ENCODE measurements around the gene TALDO1. TPM values are rescaled to one million over a fixed set of nuclear protein-coding genes. Genes with fewer than 3 reads are reported as not detected.

TALDO1 gene
- total RNA-seq, 6 donors from 2014 or later, result 163 to 313 (median 217) TPM

GRCh38 chr11:704228-704674 lies 43.0 kb upstream of the TALDO1 start:
- no peak overlapping the region for H3K4me3 ChIP-seq
- DNase-seq, result no peak
- no peak for TF ChIP-seq POLR2A (IDR thresholded peaks at IDR 0.05)
- no peak for TF ChIP-seq CTCF (IDR thresholded peaks at IDR 0.05)
- no peak for TF ChIP-seq EP300 (IDR thresholded peaks at IDR 0.05)
- TF ChIP-seq POLR2AphosphoS5 (IDR thresholded peaks at IDR 0.05), result no peak

GRCh38 chr11:704781-705645 lies 42.3 kb upstream of the TALDO1 start:
- H3K4me3 ChIP-seq, result peak overlapping the region in 3 of 4 donors; percentile 60 to 62 (median 61)
- peak; percentile 84 to 92 for DNase-seq

More at GRCh38 chr11:704228-704674, 43.0 kb upstream of the TALDO1 start:
- H3K27ac ChIP-seq, result peak overlapping the region; percentile 75 to 86 (median 81)
- 88 to 90% methylated on average over 7 to 11 of the region's 18 CpGs for WGBS, 2 donors
- H3K9me3 ChIP-seq, result no peaks in the 10 kb centered on the region
- peaks cover 0 to 17% (median 12%) of the 10 kb centered on the region in 4 donors for H3K36me3 ChIP-seq
- peaks cover 36 to 67% (median 52%) of the 10 kb centered on the region in 4 donors for H3K4me1 ChIP-seq
- H3K27me3 ChIP-seq, result peaks cover 0 to 20% (median 10%) of the 10 kb centered on the region in 4 donors
- no peak for ATAC-seq (ENCODE audit: low FRiP score in 2 of 2)

GRCh38 chr11:705646-706438 lies 41.4 kb upstream of the TALDO1 start, which contains the start of gene EPS8L2:
Gene EPS8L2, plus strand, starts transcription at chr11:706231. Its CDS starts 3,177 bp downstream, at chr11:709408.
- DNase-seq (peak; percentile 75 to 94), ATAC-seq (ENCODE audit: low FRiP score in 2 of 2) (peak; percentile 0 to 20)
- TF ChIP-seq CTCF (IDR thresholded peaks at IDR 0.05) (no peak), POLR2A (IDR thresholded peaks at IDR 0.05) (peak in 1 of 4 donors; percentile 44)
- Histone ChIP-seq H3K9me3 (no peaks in the 10 kb centered on the region), H3K36me3 (peaks cover 0 to 10% (median 8%) of the 10 kb centered on the region in 4 donors), H3K4me3 (peak within 1 kb of the TSS; percentile 38 to 62 (median 60)), H3K4me1 (peaks cover 36 to 80% (median 58%) of the 10 kb centered on the region in 4 donors), H3K27ac (peak within 1 kb of the TSS; percentile 75 to 86 (median 81)), H3K27me3 (peaks cover 0 to 20% (median 10%) of the 10 kb centered on the region in 4 donors)
- 7 to 16% methylated on average over 3 to 8 of the region's 90 CpGs for WGBS, 2 donors

More at GRCh38 chr11:704781-705645, 42.3 kb upstream of the TALDO1 start:
- peak overlapping the region; percentile 75 to 86 (median 81) for H3K27ac ChIP-seq
- peaks cover 0 to 20% (median 10%) of the 10 kb centered on the region in 4 donors for H3K27me3 ChIP-seq
- TF ChIP-seq POLR2A (IDR thresholded peaks at IDR 0.05) (peak in 3 of 4 donors; percentile 27 to 44 (median 34)), POLR2AphosphoS5 (IDR thresholded peaks at IDR 0.05) (no peak), EP300 (IDR thresholded peaks at IDR 0.05) (no peak), CTCF (IDR thresholded peaks at IDR 0.05) (no peak)
- no peaks in the 10 kb centered on the region for H3K9me3 ChIP-seq
- WGBS, 2 donors, result 64 to 74% methylated on average over 10 to 25 of the region's 27 CpGs
- ATAC-seq (ENCODE audit: low FRiP score in 2 of 2), result peak; percentile 36 to 81
- peaks cover 36 to 72% (median 57%) of the 10 kb centered on the region in 4 donors for H3K4me1 ChIP-seq
- peaks cover 0 to 15% (median 12%) of the 10 kb centered on the region in 4 donors for H3K36me3 ChIP-seq

- Histone ChIP-seq H3K9me3 (no peaks in the 10 kb centered on the region), H3K4me3 (peak overlapping the region; percentile 38 to 62 (median 60)), H3K36me3 (peaks cover 0 to 10% (median 7%) of the 10 kb centered on the region in 4 donors), H3K4me1 (peaks cover 36 to 83% (median 58%) of the 10 kb centered on the region in 4 donors), H3K27me3 (peaks cover 0 to 20% (median 10%) of the 10 kb centered on the region in 4 donors), H3K27ac (peak overlapping the region; percentile 75 to 86 (median 81))
- WGBS, 2 donors, result 3% methylated on average over 17 of the region's 22 CpGs; no CpG with 5 or more reads in 1 of the 2 donors
- ATAC-seq (ENCODE audit: low FRiP score in 2 of 2) (peak in 1 of 2 donors; percentile 54), DNase-seq (peak in 1 of 2 donors; percentile 36)
- TF ChIP-seq POLR2AphosphoS5 (IDR thresholded peaks at IDR 0.05) (no peak), CTCF (IDR thresholded peaks at IDR 0.05) (no peak), EP300 (IDR thresholded peaks at IDR 0.05) (no peak), POLR2A (IDR thresholded peaks at IDR 0.05) (peak in 1 of 4 donors; percentile 6)
Measured at GRCh38 chr11:706439-706956, 40.8 kb upstream of the TALDO1 start.
